Embryonic facial prominence (tissue), 1 donor: ENCODE data around the gene CEP19.

Experiments used
- DNase-seq: peaks from one replicate; pipeline ENCODE4 v3.0.0-alpha.2; 2016; ENCODE audit errors: extremely low spot score

Gene CEP19

GRCh38 chr3:196708467-196708866 lies 3.6 kb downstream of the CEP19 start:
- DNase-seq, result no peak

GRCh38 chr3:196707566-196707965 lies 4.5 kb downstream of the CEP19 start:
- DNase-seq, result no peak

- DNase-seq, result no peak
Measured at GRCh38 chr3:196706731-196707130, 5.3 kb downstream of the CEP19 start.

GRCh38 chr3:196706327-196706726 lies 5.7 kb downstream of the CEP19 start:
- DNase-seq, result no peak

GRCh38 chr3:196700801-196701200 lies 11.2 kb downstream of the CEP19 start:
- DNase-seq, result no peak

- no peak for DNase-seq
Measured at GRCh38 chr3:196699749-196700148, 12.3 kb downstream of the CEP19 start.

GRCh38 chr3:196697270-196697669 lies 14.8 kb downstream of the CEP19 start:
- no peak for DNase-seq

- DNase-seq, result no peak
Measured at GRCh38 chr3:196695849-196696226, 16.2 kb downstream of the CEP19 start.

- DNase-seq, result no peak
Measured at GRCh38 chr3:196694941-196695848, 16.9 kb downstream of the CEP19 start.

GRCh38 chr3:196694202-196694638 lies 17.8 kb downstream of the CEP19 start:
- no peak for DNase-seq

GRCh38 chr3:196691386-196691785 lies 20.7 kb downstream of the CEP19 start:
- DNase-seq, result no peak

- DNase-seq, result no peak
Measured at GRCh38 chr3:196689941-196690660, 21.9 kb downstream of the CEP19 start.

GRCh38 chr3:196688349-196688748 lies 23.7 kb downstream of the CEP19 start:
- DNase-seq, result no peak

GRCh38 chr3:196686436-196686835 lies 25.6 kb downstream of the CEP19 start:
- DNase-seq, result no peak

GRCh38 chr3:196684548-196685407 lies 27.3 kb downstream of the CEP19 start:
- DNase-seq, result peak; percentile 34

GRCh38 chr3:196677931-196678330 lies 34.1 kb downstream of the CEP19 start:
- DNase-seq, result no peak

- no peak for DNase-seq
Measured at GRCh38 chr3:196677353-196677752, 34.7 kb downstream of the CEP19 start.

GRCh38 chr3:196673632-196674031 lies 38.4 kb downstream of the CEP19 start:
- no peak for DNase-seq

GRCh38 chr3:196670339-196670738 lies 41.7 kb downstream of the CEP19 start:
- no peak for DNase-seq

- no peak for DNase-seq
Measured at GRCh38 chr3:196667056-196667825, 44.8 kb downstream of the CEP19 start.
